Mesodermal cell (in vitro differentiated cells): Measurements from ENCODE around the gene ADAMTS8.

Source experiments
- H3K27ac ChIP-seq: 2 replicates; pipeline ENCODE4 v1.7.0; 2013; ENCODE audit warnings: mild to moderate bottlenecking, low read depth, low read length, moderate library complexity; ENCODE audit not compliant: severe bottlenecking
- H3K36me3 ChIP-seq: 2 replicates; pipeline ENCODE4 v1.7.1; 2013; ENCODE audit warnings: mild to moderate bottlenecking, low read length, moderate library complexity; ENCODE audit not compliant: control insufficient read depth, insufficient read depth
- H3K4me1 ChIP-seq: one replicate; pipeline ENCODE4 v1.7.1; 2013; ENCODE audit warnings: mild to moderate bottlenecking, low read length; ENCODE audit not compliant: insufficient read depth, control insufficient read depth, poor library complexity, severe bottlenecking
- H3K4me3 ChIP-seq: 2 replicates; pipeline ENCODE4 v1.7.0; 2013; ENCODE audit warnings: low read length, control low read depth, mild to moderate bottlenecking; ENCODE audit not compliant: insufficient read depth, poor library complexity, severe bottlenecking; ENCODE audit errors: extremely low read depth
- H3K9me3 ChIP-seq: 2 replicates; pipeline ENCODE4 v1.7.1; 2013; ENCODE audit warnings: mild to moderate bottlenecking, low read length, moderate library complexity; ENCODE audit not compliant: control insufficient read depth
- WGBS, 2 experiments: methylation state at CpG; one replicate each; pipeline ENCODE4 v1.1.5; 2013; ENCODE audit warnings: missing lambda C conversion rate in 2 of 2; ENCODE audit not compliant: insufficient coverage in 2 of 2; 5-methylcytosine and 5-hydroxymethylcytosine counted together

Gene ADAMTS8

GRCh38 chr11:130457623-130458409 is 29.4 kb upstream of the ADAMTS8 start:
- no peaks in the 10 kb centered on the region for H3K4me1 ChIP-seq
- no peak overlapping the region for H3K27ac ChIP-seq
- no peak overlapping the region for H3K4me3 ChIP-seq
- no peaks in the 10 kb centered on the region for H3K9me3 ChIP-seq
- WGBS, 2 experiments, result 88 to 91% methylated on average over 14 to 20 of the region's 20 CpGs
- H3K36me3 ChIP-seq, result peaks cover 8% of the 10 kb centered on the region

DNA sequence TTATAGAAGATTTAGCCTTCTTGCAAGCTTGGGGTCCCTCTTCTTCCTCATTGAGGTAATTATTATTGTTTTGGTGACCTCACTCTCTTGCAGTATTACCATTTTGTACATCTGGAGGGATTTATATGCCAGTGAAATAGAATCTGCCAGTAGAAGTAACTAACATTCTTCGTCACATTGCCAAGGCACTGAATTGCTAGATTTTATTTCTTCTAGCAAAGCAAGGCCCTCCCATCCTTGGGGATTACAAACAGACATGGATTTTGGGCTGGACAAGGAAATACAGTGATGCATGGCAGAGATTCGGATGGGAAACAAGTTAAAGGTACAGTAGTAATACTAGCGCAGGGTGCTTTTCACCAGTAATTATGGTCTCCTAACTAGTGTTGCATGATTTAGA is 27.9 kb upstream of the ADAMTS8 start:
- no peaks in the 10 kb centered on the region for H3K36me3 ChIP-seq
- WGBS, 2 experiments, result 93 to 97% methylated on average over 2 to 3 of the region's 3 CpGs
- peaks cover under 1% of the 10 kb centered on the region for H3K4me1 ChIP-seq
- no peak overlapping the region for H3K27ac ChIP-seq
- no peak overlapping the region for H3K4me3 ChIP-seq
- no peaks in the 10 kb centered on the region for H3K9me3 ChIP-seq

- Histone ChIP-seq H3K9me3 (no peaks in the 10 kb centered on the region), H3K36me3 (no peaks in the 10 kb centered on the region), H3K4me1 (peaks cover 7% of the 10 kb centered on the region), H3K4me3 (no peak overlapping the region), H3K27ac (no peak overlapping the region)
- 89 to 92% methylated on average over 13 to 14 of the region's 15 CpGs for WGBS, 2 experiments
Observed at GRCh38 chr11:130455483-130456127, 27.2 kb upstream of the ADAMTS8 start.

GRCh38 chr11:130454491-130455252 is 26.3 kb upstream of the ADAMTS8 start:
- no peaks in the 10 kb centered on the region for H3K36me3 ChIP-seq
- no peaks in the 10 kb centered on the region for H3K9me3 ChIP-seq
- 74 to 80% methylated on average over 7 of the region's 12 CpGs for WGBS, 2 experiments
- H3K4me3 ChIP-seq, result no peak overlapping the region
- peaks cover 11% of the 10 kb centered on the region for H3K4me1 ChIP-seq
- no peak overlapping the region for H3K27ac ChIP-seq

- Histone ChIP-seq H3K36me3 (no peaks in the 10 kb centered on the region), H3K27ac (no peak overlapping the region), H3K4me1 (peaks cover 14% of the 10 kb centered on the region), H3K4me3 (no peak overlapping the region), H3K9me3 (no peaks in the 10 kb centered on the region)
- 56% methylated on average over 3 of the region's 6 CpGs; no CpG with 5 or more reads in 1 of the 2 experiments for WGBS, 2 experiments
Observed at GRCh38 chr11:130452940-130453339, 24.5 kb upstream of the ADAMTS8 start.

DNA sequence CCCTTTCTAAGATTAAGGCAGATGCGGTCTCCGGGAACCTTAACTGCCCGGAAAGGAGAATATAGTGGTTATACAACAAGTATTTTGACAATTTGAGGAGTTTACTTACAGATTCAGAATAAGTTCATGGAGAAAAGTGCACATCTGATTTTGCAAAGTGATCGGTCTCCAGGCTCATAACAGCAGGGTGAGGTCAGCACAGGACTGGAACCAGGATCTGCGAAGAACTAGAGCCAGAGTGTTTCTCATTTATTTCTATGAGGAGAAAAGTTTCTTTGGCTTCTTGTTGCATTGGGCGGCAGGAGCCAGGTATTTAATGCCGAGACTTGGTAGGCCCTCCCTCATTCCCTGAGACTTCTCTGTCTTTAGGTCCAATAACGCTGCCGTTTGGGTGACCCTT is 23.8 kb upstream of the ADAMTS8 start:
- H3K36me3 ChIP-seq, result no peaks in the 10 kb centered on the region
- peaks cover 15% of the 10 kb centered on the region for H3K4me1 ChIP-seq
- WGBS, 2 experiments, result 82 to 97% methylated on average over 5 of the region's 9 CpGs

DNA sequence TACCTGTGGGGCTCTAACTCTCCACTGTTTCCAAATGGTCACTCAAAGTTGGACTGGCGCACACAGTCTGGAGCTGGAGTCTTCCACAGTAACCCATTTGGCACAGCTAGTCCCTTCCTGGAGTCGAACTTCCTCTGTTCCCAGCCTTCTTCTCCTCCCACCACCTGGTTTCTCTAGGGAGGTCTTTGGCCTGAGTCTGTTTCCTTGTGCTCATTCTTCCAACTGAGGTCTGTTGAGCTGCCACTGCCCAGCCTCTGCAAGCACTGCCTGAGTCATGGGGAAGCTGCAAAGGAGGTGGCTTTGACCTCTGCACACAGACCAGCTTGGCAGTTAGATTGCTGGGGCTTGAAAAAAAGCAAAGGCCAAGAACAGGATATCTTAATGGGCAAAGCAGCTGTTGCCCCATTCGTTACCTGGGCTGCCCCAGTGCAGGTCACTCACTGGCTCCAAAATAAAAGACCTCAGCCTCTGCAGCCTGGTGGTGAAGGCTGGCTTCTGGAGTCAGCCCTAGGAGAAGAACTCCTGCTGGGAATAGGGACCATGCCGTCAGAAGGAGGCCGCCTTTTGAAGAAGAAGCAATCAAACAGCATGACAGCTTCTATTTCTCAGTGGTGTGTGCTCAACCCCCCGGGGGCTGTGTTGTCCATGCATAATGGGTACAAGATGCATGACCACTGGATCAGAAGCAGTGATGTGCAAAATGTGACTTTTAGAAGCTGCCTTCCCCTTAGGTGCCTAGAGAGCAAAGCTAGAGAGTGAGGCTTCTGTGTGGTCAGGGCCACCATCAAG is 23.0 kb upstream of the ADAMTS8 start:
- H3K4me1 ChIP-seq, result peaks cover 15% of the 10 kb centered on the region

More for the DNA sequence above, 23.8 kb upstream of the ADAMTS8 start:
- Histone ChIP-seq H3K27ac (no peak overlapping the region), H3K4me3 (no peak overlapping the region), H3K9me3 (no peaks in the 10 kb centered on the region)

DNA sequence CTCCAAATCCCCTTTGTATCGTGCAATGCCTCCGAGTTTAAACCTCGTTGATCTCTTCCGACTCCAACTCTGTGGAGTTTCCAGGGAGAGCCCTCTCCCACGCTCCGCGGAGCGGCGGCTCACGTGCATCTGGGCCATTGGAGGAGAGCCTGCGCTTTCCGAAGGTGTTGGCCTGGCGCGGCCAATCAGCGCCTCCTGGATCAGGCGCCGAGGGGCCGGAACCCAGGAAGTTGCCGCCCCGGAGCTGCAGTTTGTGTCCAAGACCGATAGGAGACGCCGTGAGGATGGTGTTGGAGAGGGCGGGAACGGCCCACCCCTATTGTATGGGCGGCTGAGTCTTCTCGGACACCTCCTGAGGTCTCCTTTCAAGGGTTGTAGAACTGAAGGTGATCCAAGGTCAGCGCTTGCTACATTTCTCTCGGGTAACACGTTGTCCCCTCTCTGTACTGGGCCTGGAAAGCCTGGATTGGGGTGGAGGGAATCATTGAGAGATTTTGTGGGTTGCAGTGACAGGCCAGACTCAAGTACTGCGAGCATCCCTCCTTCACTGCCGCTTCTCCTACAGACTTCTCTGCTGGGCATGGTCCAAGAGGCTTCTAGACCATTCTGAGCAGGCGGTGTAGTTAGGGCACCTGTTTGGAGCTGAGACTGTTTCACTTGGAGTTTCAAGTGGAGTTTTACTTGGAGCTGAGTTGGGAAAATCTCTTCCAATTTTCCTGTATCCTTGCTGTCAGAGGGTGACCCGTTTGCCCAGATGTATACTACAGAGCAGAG is 21.8 kb upstream of the ADAMTS8 start:
- Histone ChIP-seq H3K9me3 (no peaks in the 10 kb centered on the region), H3K27ac (no peak overlapping the region), H3K4me1 (peaks cover 15% of the 10 kb centered on the region), H3K36me3 (no peaks in the 10 kb centered on the region), H3K4me3 (peak overlapping the region; percentile 55)
- 18 to 21% methylated on average over 22 to 30 of the region's 34 CpGs for WGBS, 2 experiments

More for the DNA sequence above, 23.0 kb upstream of the ADAMTS8 start:
- Histone ChIP-seq H3K36me3 (no peaks in the 10 kb centered on the region), H3K4me3 (no peak overlapping the region), H3K9me3 (no peaks in the 10 kb centered on the region), H3K27ac (no peak overlapping the region)
- WGBS, 2 experiments, result 73 to 78% methylated on average over 5 to 6 of the region's 6 CpGs

DNA sequence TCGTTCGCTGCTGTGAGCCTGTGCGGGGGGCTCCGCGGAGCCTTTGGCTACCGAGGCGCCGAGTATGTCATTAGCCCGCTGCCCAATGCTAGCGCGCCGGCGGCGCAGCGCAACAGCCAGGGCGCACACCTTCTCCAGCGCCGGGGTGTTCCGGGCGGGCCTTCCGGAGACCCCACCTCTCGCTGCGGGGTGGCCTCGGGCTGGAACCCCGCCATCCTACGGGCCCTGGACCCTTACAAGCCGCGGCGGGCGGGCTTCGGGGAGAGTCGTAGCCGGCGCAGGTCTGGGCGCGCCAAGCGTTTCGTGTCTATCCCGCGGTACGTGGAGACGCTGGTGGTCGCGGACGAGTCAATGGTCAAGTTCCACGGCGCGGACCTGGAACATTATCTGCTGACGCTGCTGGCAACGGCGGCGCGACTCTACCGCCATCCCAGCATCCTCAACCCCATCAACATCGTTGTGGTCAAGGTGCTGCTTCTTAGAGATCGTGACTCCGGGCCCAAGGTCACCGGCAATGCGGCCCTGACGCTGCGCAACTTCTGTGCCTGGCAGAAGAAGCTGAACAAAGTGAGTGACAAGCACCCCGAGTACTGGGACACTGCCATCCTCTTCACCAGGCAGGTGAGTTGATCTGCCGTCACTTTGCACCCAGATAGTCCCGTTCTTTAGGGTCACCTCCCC is 21.0 kb upstream of the ADAMTS8 start:
- 2 to 5% methylated on average over 49 to 52 of the region's 64 CpGs for whole genome bisulfite sequencing, 2 experiments
- peak overlapping the region; percentile 55 for H3K4me3 ChIP-seq
- H3K36me3 ChIP-seq, result no peaks in the 10 kb centered on the region
- no peaks in the 10 kb centered on the region for H3K9me3 ChIP-seq
- H3K27ac ChIP-seq, result no peak overlapping the region
- H3K4me1 ChIP-seq, result peaks cover 15% of the 10 kb centered on the region
